Spinal cord (tissue), 10 donors: ENCODE results near the gene ZACN. TPM values are rescaled to one million over a fixed set of nuclear protein-coding genes. Genes with fewer than 3 reads are reported as not detected.

Experiments used
- DNase-seq, 6 donors: peaks; one replicate each; pipeline versions ENCODE4 v3.0.0 to v3.0.0-alpha.2; 2013 to 2015; ENCODE audit warnings: low spot score in 6 of 6, low read depth in 4 of 6
- H3K27ac ChIP-seq: one replicate; pipeline ENCODE4 v1.5.1; 2013; ENCODE audit warnings: low read depth, low read length, control low read depth
- H3K27me3 ChIP-seq: one replicate; pipeline ENCODE4 v1.6.1; 2013; ENCODE audit warnings: low read length; ENCODE audit not compliant: control insufficient read depth, insufficient read depth
- H3K36me3 ChIP-seq: one replicate; pipeline ENCODE4 v1.6.1; 2013; ENCODE audit warnings: low read length; ENCODE audit not compliant: control insufficient read depth, insufficient read depth
- H3K4me1 ChIP-seq: one replicate; pipeline ENCODE4 v1.6.1; 2013; ENCODE audit warnings: low read length; ENCODE audit not compliant: control insufficient read depth, insufficient read depth
- H3K4me3 ChIP-seq: one replicate; pipeline ENCODE4 v1.5.1; 2013; ENCODE audit warnings: low read depth, low read length, control low read depth
- H3K9me3 ChIP-seq: one replicate; pipeline ENCODE4 v1.6.1; 2013; ENCODE audit warnings: low read length; ENCODE audit not compliant: control insufficient read depth, insufficient read depth
- WGBS: methylation state at CpG from one replicate; pipeline ENCODE4 v1.1.5; 2013; ENCODE audit warnings: missing lambda C conversion rate; ENCODE audit not compliant: insufficient coverage; 5-methylcytosine and 5-hydroxymethylcytosine counted together
- polyA plus RNA-seq, 2 donors: library from polyadenylated mRNA; unstranded; fragments of 120-200 nt; gene quantifications; one replicate each; pipeline ENCODE4 v1.2.1, GENCODE V29; 2013; ENCODE audit not compliant: insufficient read length in 2 of 2
- total RNA-seq, 2 donors: library from RNA; depleted of rRNA in 1 of 2; stranded (reverse); fragments of 120-200 nt in 1 of 2; fragments of >200 nt in 1 of 2; gene quantifications; one replicate each; pipeline versions ENCODE4 v1.2.3 to v1.2.4, GENCODE V29; 2013 to 2014
- donor health status: healthy.

Gene ZACN
- total and polyA plus RNA-seq, 4 donors = 49.6 to 59.0 TPM; not detected in 2

DNA sequence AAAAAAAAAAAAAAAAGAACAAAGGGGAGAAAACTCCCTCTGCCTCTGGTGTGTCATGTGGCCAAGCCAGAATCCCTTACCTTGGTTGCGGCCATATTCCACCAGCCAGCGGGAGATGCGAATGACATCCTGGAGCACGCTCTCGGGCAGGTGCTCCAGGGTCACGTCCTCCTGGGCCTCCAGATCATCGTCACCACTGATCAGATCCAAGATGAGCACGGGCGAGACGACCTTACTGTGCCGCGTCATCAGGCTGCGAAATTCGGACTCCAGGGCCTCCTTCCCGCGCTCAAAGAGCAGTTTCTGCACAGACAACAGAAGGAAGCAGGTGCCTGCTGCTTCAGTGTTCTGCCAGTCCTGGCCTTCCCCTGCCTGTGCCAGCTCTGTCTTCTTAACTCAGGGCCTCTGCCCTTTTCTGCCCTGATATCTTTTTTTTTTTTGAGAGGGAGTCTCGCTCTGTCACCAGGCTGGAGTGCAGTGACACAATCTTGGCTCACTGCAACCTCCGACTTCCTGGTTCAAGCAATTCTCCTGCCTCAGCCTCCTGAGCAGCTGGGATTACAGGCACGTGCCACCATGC, 18.8 kb downstream of the ZACN start:
- no peak overlapping the region for H3K27ac ChIP-seq
- H3K4me1 ChIP-seq = peaks cover 6% of the 10 kb centered on the region
- peaks cover 79% of the 10 kb centered on the region for H3K36me3 ChIP-seq
- 97% methylated on average over 18 of the region's 19 CpGs for WGBS
- H3K27me3 ChIP-seq = no peaks in the 10 kb centered on the region
- no peaks in the 10 kb centered on the region for H3K9me3 ChIP-seq
- H3K4me3 ChIP-seq = no peak overlapping the region
- DNase-seq = no peak

GRCh38 chr17:76102944-76103273, 23.9 kb downstream of the ZACN start:
- H3K4me3 ChIP-seq = peak overlapping the region; percentile 93
- H3K27ac ChIP-seq = peak overlapping the region; percentile 95
- 0% methylated on average over 3 of the region's 4 CpGs for WGBS

GRCh38 chr17:76103274-76104139, 24.5 kb downstream of the ZACN start, which contains the start of gene EXOC7:
TSS of gene EXOC7 (minus strand) at chr17:76103787. CDS start at chr17:76103692, 95 bp downstream.
- peak; percentile 87 to 99 (median 94) for DNase-seq
- 4% methylated on average over 55 of the region's 55 CpGs for WGBS
- peak within 1 kb of the TSS; percentile 95 for H3K27ac ChIP-seq
- no peaks in the 10 kb centered on the region for H3K27me3 ChIP-seq
- H3K9me3 ChIP-seq = no peaks in the 10 kb centered on the region
- H3K4me1 ChIP-seq = peaks cover 18% of the 10 kb centered on the region
- peak within 1 kb of the TSS; percentile 93 for H3K4me3 ChIP-seq
- peaks cover 28% of the 10 kb centered on the region for H3K36me3 ChIP-seq

More at GRCh38 chr17:76102944-76103273, 23.9 kb downstream of the ZACN start:
- no peaks in the 10 kb centered on the region for H3K9me3 ChIP-seq
- peaks cover 18% of the 10 kb centered on the region for H3K4me1 ChIP-seq
- no peaks in the 10 kb centered on the region for H3K27me3 ChIP-seq
- peaks cover 33% of the 10 kb centered on the region for H3K36me3 ChIP-seq
- DNase-seq = no peak

DNA sequence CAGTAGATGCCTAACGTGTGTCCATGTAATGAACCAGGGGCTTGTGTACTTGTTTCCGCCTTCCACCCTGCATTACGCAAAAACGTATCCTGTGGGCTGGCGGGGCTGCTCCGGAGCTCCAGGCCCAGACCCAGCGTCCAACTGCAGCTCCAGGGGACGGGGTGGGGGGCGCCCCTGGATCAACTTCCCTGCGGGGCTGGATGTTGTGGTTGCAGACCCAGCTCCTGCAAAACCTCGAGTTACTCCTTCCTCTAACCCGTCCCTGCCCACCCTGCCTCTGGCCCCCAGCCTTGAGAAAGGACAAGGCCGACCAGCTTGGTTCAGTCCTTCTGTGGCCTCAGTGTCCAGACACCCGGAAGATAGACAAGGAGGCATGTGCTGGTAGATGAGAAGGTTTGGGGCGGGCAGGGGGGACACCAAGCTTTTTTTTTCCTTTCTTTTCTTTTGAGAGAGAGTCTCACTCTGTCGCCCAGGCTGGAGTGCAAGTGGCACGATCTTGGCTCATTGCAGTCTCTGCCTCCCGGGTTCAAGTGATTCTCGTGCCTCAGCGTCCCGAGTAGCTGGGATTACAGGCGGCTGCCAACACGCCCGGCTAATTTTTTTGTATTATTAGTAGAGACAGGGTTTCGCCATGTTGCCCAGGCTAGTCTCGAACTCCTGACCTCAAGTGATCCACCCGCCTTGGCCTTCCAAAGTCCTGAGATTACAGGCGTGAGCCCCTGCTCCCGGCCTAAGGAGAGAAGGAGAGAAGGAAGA, 25.3 kb downstream of the ZACN start:
- DNase-seq = no peak
- H3K27ac ChIP-seq = peak overlapping the region; percentile 95
- no peaks in the 10 kb centered on the region for H3K9me3 ChIP-seq
- peaks cover 24% of the 10 kb centered on the region for H3K36me3 ChIP-seq
- H3K4me3 ChIP-seq = peak overlapping the region; percentile 93
- 79% methylated on average over 19 of the region's 29 CpGs for WGBS
- H3K27me3 ChIP-seq = no peaks in the 10 kb centered on the region
- peaks cover 18% of the 10 kb centered on the region for H3K4me1 ChIP-seq

DNA sequence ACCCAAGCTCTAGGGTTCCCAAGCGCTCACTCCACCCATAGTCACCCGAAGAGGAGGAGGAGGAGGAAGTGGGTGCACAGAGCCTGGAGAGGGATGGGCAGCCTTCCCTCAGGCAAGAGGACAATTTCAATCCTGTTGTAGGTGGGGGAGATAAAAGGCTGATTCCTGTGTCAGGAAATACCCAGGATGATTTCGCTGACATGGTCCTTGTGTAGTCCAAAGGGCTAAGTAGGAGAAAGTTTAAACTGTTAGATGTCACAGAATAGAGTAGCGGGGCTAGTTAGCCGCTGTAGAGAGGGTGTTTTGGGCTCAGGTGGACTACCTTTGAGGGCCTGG, 25.9 kb downstream of the ZACN start:
- 100% methylated on average over 1 of the region's 5 CpGs for WGBS
- no peak overlapping the region for H3K27ac ChIP-seq
- H3K36me3 ChIP-seq = peaks cover 19% of the 10 kb centered on the region
- H3K27me3 ChIP-seq = no peaks in the 10 kb centered on the region
- peaks cover 18% of the 10 kb centered on the region for H3K4me1 ChIP-seq
- no peak for DNase-seq
- no peaks in the 10 kb centered on the region for H3K9me3 ChIP-seq
- no peak overlapping the region for H3K4me3 ChIP-seq

- no peak overlapping the region for H3K27ac ChIP-seq
- H3K9me3 ChIP-seq = no peaks in the 10 kb centered on the region
- H3K4me3 ChIP-seq = no peak overlapping the region
- no CpG with 5 or more reads among the region's 3 CpGs for WGBS
- no peak for DNase-seq
- H3K27me3 ChIP-seq = no peaks in the 10 kb centered on the region
- H3K36me3 ChIP-seq = peaks cover 2% of the 10 kb centered on the region
- H3K4me1 ChIP-seq = peaks cover 18% of the 10 kb centered on the region
Measured at GRCh38 chr17:76106703-76107102, 27.7 kb downstream of the ZACN start.

- no peaks in the 10 kb centered on the region for H3K9me3 ChIP-seq
- no CpG with 5 or more reads among the region's 6 CpGs for WGBS
- no peaks in the 10 kb centered on the region for H3K36me3 ChIP-seq
- DNase-seq = no peak
- H3K4me1 ChIP-seq = peaks cover 13% of the 10 kb centered on the region
- H3K4me3 ChIP-seq = no peak overlapping the region
- H3K27me3 ChIP-seq = no peaks in the 10 kb centered on the region
- H3K27ac ChIP-seq = no peak overlapping the region
Measured at GRCh38 chr17:76107509-76107908, 28.5 kb downstream of the ZACN start.

GRCh38 chr17:76111956-76112355, 33.0 kb downstream of the ZACN start:
- H3K4me3 ChIP-seq = no peak overlapping the region
- no peak for DNase-seq
- no peak overlapping the region for H3K27ac ChIP-seq
- H3K4me1 ChIP-seq = no peaks in the 10 kb centered on the region
- H3K9me3 ChIP-seq = no peaks in the 10 kb centered on the region
- H3K27me3 ChIP-seq = no peaks in the 10 kb centered on the region
- 90% methylated on average over 2 of the region's 2 CpGs for WGBS
- no peaks in the 10 kb centered on the region for H3K36me3 ChIP-seq

DNA sequence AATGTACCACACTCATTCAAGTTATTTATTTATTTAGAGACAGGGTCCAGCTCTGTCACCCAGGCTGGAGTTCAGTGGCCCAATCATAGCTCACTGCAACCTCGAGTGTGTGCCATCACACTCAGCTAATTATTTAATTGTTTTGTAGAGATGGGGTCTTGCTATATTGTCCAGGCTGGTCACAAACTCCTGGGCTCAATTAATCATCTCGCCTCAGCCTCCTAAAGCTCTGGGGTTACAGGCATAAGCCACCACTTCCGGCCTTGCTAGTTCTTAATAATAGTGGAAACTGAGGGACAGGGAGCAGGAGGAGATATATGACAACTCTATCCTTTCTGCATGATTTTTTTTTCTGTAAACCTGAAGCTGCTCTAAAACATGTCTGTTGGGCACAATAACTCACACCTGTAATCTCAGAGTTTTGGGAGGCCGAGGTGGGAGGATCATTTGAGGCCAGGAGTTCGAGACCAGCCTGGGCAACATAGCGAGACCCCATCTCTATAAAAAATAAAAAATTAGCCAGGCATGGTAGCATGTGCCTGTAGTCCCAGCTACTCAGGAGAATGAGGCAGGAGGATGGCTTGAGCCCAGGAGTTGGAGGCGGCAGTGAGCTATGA, 36.3 kb downstream of the ZACN start:
- Histone ChIP-seq H3K36me3 (no peaks in the 10 kb centered on the region), H3K4me1 (no peaks in the 10 kb centered on the region), H3K9me3 (no peaks in the 10 kb centered on the region), H3K27me3 (no peaks in the 10 kb centered on the region), H3K4me3 (no peak overlapping the region), H3K27ac (no peak overlapping the region)
- WGBS = 80% methylated on average over 1 of the region's 7 CpGs
- no peak for DNase-seq
